GM12873 (cell line): Measurements from ENCODE around the gene FEN1.

Source experiments
- TF ChIP-seq, protein P1 (sequence below): IDR thresholded peaks from 2 replicates; pipeline ENCODE4 v1.5.1; 2012; ENCODE audit warnings: low read depth, mild to moderate bottlenecking, moderate library complexity, low read length, control low read depth; ENCODE audit not compliant: insufficient read depth; ENCODE audit errors: missing control alignments

The FEN1 gene

GRCh38 chr11:61777234-61778090, 15.2 kb upstream of the FEN1 start:
- TF ChIP-seq, protein P1, sequence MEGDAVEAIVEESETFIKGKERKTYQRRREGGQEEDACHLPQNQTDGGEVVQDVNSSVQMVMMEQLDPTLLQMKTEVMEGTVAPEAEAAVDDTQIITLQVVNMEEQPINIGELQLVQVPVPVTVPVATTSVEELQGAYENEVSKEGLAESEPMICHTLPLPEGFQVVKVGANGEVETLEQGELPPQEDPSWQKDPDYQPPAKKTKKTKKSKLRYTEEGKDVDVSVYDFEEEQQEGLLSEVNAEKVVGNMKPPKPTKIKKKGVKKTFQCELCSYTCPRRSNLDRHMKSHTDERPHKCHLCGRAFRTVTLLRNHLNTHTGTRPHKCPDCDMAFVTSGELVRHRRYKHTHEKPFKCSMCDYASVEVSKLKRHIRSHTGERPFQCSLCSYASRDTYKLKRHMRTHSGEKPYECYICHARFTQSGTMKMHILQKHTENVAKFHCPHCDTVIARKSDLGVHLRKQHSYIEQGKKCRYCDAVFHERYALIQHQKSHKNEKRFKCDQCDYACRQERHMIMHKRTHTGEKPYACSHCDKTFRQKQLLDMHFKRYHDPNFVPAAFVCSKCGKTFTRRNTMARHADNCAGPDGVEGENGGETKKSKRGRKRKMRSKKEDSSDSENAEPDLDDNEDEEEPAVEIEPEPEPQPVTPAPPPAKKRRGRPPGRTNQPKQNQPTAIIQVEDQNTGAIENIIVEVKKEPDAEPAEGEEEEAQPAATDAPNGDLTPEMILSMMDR, result peak; percentile 27

GRCh38 chr11:61778357-61778886, 14.3 kb upstream of the FEN1 start:
- TF ChIP-seq, protein P1, result no peak

- TF ChIP-seq, protein P1, result no peak
Observed at GRCh38 chr11:61778920-61779650, 13.6 kb upstream of the FEN1 start.

- TF ChIP-seq, protein P1, result no peak
Observed at GRCh38 chr11:61779666-61780525, 12.8 kb upstream of the FEN1 start.

DNA sequence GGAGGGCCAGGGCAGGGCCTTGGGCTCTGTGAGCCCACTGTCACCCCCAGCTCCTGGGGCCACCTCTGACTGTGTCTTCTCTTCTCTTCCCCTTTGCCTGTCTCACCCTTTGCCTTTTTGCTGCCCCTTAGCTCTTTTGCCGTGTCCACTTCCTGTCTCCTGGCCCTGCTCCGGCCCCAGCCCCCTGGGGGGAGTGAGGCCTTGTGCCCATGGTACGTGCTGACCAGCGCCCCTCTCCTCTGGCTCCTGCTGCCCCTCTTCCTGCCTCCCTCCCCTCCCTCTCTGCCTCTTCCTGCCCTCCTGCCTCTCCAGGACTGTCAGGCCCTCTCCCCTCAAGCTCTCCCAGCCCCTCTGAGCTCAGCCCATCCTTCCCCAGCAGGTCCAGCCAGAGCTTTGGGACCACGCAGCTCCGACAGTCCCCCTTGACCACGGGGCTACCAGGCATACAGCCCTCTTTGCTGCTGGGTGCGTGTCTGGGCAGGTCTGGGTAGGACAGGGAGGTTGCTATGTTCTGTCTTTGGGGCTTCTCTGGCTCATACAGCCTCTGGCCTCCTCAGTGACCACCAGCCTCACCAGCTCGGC, 12.0 kb upstream of the FEN1 start:
- TF ChIP-seq, protein P1, result no peak

DNA sequence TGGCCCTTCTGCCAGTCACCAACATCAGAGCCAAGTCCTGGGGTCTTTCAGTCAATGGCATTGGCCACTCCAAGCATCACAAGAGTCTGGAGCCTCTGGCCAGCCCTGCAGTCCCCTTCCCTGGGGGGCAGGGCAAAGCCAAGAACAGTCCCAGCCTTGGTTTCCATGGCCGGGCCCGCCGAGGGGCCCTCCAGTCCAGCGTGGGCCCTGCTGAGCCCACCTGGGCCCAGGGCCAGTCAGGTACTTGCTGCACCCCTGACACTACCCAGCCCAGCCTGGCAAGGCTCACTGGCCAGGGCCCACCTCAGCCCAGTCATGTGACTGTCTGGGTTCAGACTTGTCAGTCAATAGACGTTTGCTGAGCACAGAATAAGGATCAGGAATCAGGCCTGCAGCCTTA, 11.1 kb upstream of the FEN1 start:
- TF ChIP-seq, protein P1, result no peak
